SK-MEL-5 (cell line): ENCODE measurements around the gene ZNF664. TPM values are rescaled to one million over a fixed set of nuclear protein-coding genes. Genes with fewer than 3 reads are reported as not detected.

Source experiments
- DNase-seq: peaks from one replicate; pipeline ENCODE4 v3.0.0-alpha.2; 2016; ENCODE audit warnings: low read depth, low spot score
- in situ Hi-C: cut with HindIII; loops from 2 replicates; pipeline ENCODE4 v1.10.0; 2016; ENCODE audit warnings: low sequenced_read_pairs, high pct_unique_total_duplicates, low pct_unique_long_range_greater_than_20kb
- total RNA-seq: library from RNA; depleted of rRNA; stranded (reverse); fragments of >200 nt; shearing (Covaris generic); gene quantifications from 2 replicates; pipeline ENCODE4 v1.2.3, GENCODE V29; 2014

ZNF664 gene
- total RNA-seq, 1 experiment from 2014 or later, result 74.1 TPM

DNA sequence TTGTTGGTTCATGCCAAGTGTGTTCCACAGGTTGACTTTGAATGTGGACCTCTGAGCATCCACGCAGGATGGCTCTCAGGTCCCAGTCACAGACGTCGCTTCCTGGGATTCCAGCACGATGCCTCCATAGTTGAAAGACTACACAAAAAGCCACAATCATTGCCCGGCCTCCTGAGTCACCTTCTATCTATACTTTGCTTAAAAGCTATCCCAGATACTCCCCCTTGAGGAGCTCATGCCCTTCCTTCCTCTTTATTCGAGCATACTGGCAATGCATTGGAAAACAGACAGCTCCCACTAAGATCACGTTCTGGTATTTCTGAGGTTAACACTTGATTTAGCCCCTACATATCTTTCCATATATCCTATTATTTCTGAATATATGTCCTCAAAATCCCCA lies 40.1 kb downstream of the ZNF664 start:
- in situ Hi-C loops, result no loop called here
- no peak for DNase-seq

DNA sequence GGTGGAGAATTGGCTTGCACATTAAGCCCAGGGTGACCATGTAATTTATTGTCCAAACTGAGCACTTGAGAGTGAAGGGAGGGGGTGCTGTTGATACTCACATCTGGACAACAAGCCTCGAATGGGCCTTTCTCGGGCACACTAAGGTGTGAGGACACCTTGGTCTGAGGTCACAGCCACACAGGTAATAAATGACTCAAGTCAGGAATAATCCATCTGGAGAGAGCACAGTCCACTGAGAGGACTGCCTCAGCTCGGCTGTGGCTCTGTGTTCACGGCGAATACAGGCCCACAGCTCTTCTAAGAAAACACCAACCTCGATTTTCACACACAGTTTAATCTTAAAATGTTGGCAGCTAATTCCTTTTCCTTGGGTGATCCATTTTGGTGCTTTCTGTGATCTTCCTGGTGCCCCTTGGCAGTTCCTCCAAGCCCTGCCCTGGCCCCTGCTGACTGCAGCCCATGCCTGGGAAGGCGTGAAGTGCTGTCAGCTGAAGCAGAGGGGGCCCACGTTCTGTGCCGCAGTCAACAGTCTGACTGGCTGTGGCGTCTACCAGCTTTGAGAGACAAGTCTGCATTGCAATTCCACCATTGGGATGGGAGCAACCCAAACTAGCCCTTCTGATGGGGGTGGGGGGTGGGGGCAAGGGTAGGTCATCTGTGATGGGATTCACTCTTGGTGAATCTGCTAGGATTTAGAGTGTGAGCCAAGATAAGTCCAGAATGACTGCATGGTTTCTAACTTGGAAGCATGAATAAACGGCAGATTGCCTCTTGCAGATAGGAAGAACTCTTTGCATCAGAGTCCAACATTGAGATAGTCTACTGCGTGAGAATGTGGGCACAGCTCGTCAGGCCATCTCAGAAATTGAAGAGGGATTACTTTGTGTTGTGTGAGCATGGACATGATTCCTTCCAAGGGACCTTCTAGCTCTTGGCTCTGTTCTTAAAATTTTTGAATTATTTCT lies 42.8 kb downstream of the ZNF664 start:
- no peak for DNase-seq
- in situ Hi-C loops, result no loop called here

DNA sequence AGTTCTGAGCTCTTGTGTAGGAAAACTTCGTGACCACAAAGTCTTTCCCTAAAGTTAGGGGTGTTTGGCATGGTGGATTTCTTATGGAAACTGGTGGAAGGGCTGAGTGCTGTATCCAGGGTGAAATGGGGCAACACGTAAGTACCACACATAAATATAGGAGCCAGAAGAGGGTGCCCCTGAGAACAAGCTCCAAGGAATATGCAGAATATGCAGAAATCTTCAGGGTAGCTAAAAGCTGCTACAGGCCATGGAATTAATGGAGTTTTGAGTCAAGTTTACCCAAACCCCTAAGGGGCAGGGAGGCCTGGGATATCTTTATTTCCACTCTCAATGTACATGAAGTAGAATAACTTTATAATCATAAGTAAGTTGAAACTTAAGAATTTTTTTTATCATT lies 44.0 kb downstream of the ZNF664 start:
- in situ Hi-C loops, result no loop called here
- no peak for DNase-seq

DNA sequence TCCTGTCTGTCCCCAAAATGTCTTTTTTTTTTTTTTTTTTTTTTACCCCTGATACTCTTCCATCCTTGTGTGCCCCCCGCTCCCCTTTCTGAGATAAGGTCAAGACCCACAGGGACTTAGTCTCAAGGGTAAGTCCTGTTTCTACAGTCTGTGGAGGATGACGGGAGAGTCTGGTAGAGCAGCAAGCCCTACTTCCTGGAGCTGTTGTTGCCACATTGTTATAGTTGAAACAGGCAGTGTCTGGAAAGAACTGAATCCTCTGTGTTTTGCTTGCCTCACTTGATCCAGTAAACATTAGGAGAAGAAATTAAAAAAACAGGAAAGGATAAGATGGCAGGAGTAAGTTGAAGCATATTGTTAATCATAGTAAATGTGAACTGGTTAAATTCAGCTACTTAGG lies 45.5 kb downstream of the ZNF664 start:
- in situ Hi-C loops, result no loop called here
- no peak for DNase-seq

DNA sequence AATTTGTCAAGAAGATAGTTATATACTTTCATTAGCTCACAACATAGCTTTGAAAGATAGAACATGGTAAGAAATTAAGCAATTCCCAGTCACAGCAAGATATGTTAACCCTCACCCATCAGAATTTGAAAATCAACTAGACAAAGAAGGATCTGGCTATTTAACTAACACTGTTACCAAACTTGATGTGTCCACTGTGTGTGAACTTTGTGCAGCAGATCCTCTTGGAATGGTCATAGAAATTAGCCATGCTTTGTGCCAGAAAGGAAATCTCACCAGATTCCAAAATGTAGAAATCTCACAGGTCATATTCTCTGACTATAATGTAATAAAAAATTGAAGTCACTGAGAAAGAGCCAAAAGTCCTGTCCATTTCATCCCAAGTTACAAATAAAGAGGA lies 46.1 kb downstream of the ZNF664 start:
- in situ Hi-C loops, result no loop called here
- DNase-seq, result no peak

GRCh38 chr12:124020514-124020949 lies 47.5 kb downstream of the ZNF664 start:
- in situ Hi-C loops, result no loop called here
- DNase-seq, result no peak

GRCh38 chr12:124021007-124021406 lies 48.0 kb downstream of the ZNF664 start:
- no peak for DNase-seq
- in situ Hi-C loops, result no loop called here

DNA sequence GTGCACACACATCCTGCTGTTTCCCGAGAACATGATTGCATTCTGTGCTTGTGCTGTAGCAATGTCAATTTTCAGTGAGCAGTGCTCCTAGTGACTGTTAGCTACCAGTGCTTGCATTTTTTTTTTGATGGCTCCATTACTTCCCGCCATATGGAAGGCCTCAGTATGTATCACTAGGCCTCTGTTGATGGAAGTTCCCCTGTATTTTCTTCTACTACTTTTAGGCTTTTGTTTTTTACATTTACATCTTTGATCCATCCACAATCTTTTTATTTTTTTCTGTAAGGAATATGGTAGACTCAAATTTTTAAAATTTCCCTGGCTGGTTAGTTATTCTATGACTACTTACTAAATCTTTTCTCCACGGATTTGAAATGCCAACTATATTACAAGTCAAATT lies 49.1 kb downstream of the ZNF664 start:
- DNase-seq, result no peak
- in situ Hi-C loops, result no loop called here

DNA sequence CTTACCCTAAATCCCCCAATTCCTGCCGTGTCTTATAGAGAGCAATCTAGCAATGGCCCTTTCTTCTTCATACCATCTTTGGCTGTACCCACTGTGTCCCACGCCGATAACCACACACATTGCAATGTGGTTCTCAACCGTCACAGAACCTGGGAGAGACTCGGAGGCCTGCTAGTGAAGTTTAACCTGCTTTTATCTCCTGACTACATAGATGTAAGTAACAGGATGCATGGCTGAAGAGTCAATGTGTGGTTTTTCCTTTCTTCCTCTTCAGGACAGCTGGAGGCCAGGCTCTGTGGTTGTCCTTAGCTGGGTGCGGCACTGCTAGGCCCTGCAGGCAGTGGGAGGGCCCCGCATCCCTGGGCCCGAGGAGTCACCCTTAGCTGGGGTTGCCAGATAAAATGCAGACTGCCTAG lies 51.3 kb downstream of the ZNF664 start:
- DNase-seq, result no peak
- in situ Hi-C loops, result no loop called here

DNA sequence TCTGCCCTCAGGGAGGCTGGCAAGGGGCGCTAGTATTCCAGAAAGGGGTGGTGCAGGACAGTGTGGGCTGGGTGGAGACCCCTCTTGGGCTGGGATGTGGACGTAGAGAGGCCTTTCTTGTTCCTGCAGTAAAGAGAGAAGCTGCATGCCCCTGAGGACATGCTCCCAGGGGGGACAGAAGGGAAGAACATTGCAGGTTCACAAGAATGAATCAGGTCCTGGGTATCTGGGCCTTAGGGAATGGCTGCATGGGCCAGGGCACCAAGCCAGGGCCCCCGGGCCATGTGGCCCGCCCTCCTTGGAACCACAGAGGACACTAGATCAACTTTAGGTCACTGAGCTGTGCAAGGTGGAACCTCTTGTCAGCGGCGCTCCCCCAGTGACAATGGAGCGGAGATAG lies 51.8 kb downstream of the ZNF664 start:
- no peak for DNase-seq
- in situ Hi-C loops, result no loop called here

GRCh38 chr12:124025661-124026060 lies 52.6 kb downstream of the ZNF664 start:
- in situ Hi-C loops, result no loop called here

GRCh38 chr12:124026755-124027745 lies 54.0 kb downstream of the ZNF664 start:
- DNase-seq, result no peak
- in situ Hi-C loops, result no loop called here

More at GRCh38 chr12:124025661-124026060, 52.6 kb downstream of the ZNF664 start:
- DNase-seq, result no peak

- DNase-seq, result no peak
- in situ Hi-C loops, result no loop called here
These were observed 54.9 kb downstream of the ZNF664 start for GRCh38 chr12:124027753-124028554.

DNA sequence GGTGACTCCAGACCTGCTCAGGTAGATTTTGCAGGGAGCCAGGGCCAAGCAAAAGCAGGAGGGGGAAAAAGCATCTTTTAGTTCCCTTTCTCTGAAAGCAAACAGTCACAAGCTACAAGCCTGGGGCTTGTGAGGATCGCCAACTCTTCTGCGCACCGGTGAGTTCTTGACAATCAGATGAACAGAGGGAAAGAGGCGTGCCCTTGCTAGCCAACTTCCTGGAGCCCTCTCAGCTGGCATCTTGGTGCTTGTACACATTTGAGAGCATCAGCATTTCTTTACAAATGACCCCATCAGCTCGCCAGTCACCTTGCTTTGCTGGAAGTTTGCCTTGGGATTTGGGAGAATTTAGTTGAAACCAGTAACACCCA lies 55.5 kb downstream of the ZNF664 start:
- in situ Hi-C loops, result no loop called here
- no peak for DNase-seq

- in situ Hi-C loops, result no loop called here
These were observed 57.0 kb downstream of the ZNF664 start for GRCh38 chr12:124030008-124030407.

DNA sequence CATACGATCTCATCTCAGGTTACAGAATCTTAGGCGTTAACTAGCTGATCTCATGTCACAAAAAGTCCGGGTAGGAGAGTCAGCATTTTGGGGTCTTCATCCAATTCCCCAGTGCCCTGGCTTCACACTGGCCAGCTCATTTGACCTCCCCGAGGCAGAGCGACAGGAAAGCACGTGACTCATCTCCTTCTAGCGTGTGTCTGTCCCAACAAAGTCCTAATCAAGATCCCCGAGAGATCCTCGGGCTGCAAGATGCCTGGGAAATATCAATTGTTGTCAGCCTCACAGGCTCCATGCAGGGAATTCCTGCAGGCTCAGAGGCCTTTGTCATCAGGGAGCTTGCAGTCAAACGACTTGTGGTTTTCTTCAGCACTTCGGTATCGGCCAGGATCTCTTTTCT lies 57.5 kb downstream of the ZNF664 start:
- in situ Hi-C loops, result no loop called here
- no peak for DNase-seq

More at GRCh38 chr12:124030008-124030407, 57.0 kb downstream of the ZNF664 start:
- DNase-seq, result no peak

DNA sequence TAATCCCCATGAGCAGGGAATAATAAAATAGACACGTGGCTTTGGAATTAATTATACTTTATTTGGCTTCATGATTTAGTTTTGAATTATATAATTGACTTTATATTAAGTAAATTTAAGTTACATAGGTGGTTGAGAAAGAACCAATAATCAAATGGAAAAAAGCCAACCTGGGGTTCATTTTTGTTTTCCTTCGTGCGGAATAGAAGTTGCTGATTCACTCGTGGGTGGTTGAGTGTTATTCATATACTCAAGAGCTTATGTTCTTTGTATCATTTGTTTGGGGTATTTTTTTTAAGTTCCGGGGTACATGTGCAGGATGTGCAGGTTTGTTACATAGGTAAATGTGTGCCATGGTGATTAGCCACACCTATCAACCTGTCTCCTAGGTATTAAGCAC lies 58.0 kb downstream of the ZNF664 start:
- in situ Hi-C loops, result no loop called here
- DNase-seq, result no peak
